Mucosa of descending colon (tissue), 3 donors: ENCODE results near the gene IFI27L1. TPM values are rescaled to one million over a fixed set of nuclear protein-coding genes. Genes with fewer than 3 reads are reported as not detected.

Experiments
- ATAC-seq: fragments of 200-7000 bp; cut with Tn5 transposase; one replicate; pipeline ENCODE4 v1.9.1; 2020; ENCODE audit warnings: mild to moderate bottlenecking, moderate library complexity
- DNase-seq, 3 donors: peaks; one replicate each; pipeline ENCODE4 v3.0.0-alpha.2; 2020
- H3K36me3 ChIP-seq: fragments of 200-600 bp; one replicate; pipeline ENCODE4 v1.8.0; 2021; ENCODE audit warnings: low read depth, mild to moderate bottlenecking
- H3K4me1 ChIP-seq: fragments of 200-600 bp; one replicate; pipeline ENCODE4 v1.8.0; 2021; ENCODE audit warnings: low read depth, mild to moderate bottlenecking
- H3K4me3 ChIP-seq: fragments of 200-600 bp; one replicate; pipeline ENCODE4 v1.8.0; 2021; ENCODE audit warnings: mild to moderate bottlenecking
- H3K9me3 ChIP-seq: fragments of 200-600 bp; one replicate; pipeline ENCODE4 v1.8.0; 2021; ENCODE audit warnings: mild to moderate bottlenecking
- CTCF ChIP-seq: fragments of 200-600 bp; IDR thresholded peaks from one replicate; pipeline ENCODE4 v1.8.0; 2022; ENCODE audit warnings: antibody characterized with exemption, mild to moderate bottlenecking
- intact Hi-C, 2 donors: fragments of 100-400 bp; cut with DNase I in 1 of 2; cut with micrococcal nuclease in 1 of 2; formaldehyde crosslinking; loops; one replicate each; pipeline versions ENCODE4 v1.11.0 to v1.11.1; 2022; cut with DNase I, micrococcal nuclease
- total RNA-seq, 3 donors: library from RNA; stranded (reverse); fragmentation: NEBNext Ultra II Directional in 2 of 3; extraction: Animal tissue kit (Norgen Biotek cat#: 25700) in 2 of 3; gene quantifications; one replicate each; pipeline versions ENCODE4 v1.2.1 to v1.2.4, GENCODE V29; 2021 to 2023
- donor health status: DM: no; HTN: no; CAD: no; lungs with moderate emphysema.
- donor health status: DM: no; HTN: no; CAD: no.
- donor health status: DM: no; HTN: yes; CAD: no.

IFI27L1 gene
- total RNA-seq, 3 donors from 2014 or later: 19.9 to 29.9 (median 20.6) TPM

GRCh38 chr14:94139421-94139820, 58.3 kb downstream of the IFI27L1 start:
- ATAC-seq (no peak), DNase-seq (no peak)
- H3K9me3 ChIP-seq: no peaks in the 10 kb centered on the region
- H3K4me3 ChIP-seq: no peak overlapping the region
- TF ChIP-seq CTCF: no peak
- H3K36me3 ChIP-seq: no peaks in the 10 kb centered on the region
- intact Hi-C loops: loop anchor here (5.0 to 10.0 kb wide), 2 partner anchors 102 to 105 kb away; no protein-coding TSS in a partner anchor
- no peaks in the 10 kb centered on the region for H3K4me1 ChIP-seq

- Histone ChIP-seq H3K36me3 (no peaks in the 10 kb centered on the region), H3K4me3 (no peak overlapping the region), H3K4me1 (no peaks in the 10 kb centered on the region), H3K9me3 (no peaks in the 10 kb centered on the region)
- intact Hi-C loops: no loop called here
- ATAC-seq: no peak
- no peak for DNase-seq
- TF ChIP-seq CTCF: no peak
Measured at GRCh38 chr14:94142247-94142646, 61.1 kb downstream of the IFI27L1 start.

- ATAC-seq (no peak), DNase-seq (no peak)
- Histone ChIP-seq H3K9me3 (no peaks in the 10 kb centered on the region), H3K36me3 (no peaks in the 10 kb centered on the region), H3K4me1 (no peaks in the 10 kb centered on the region), H3K4me3 (no peak overlapping the region)
- no peak for TF ChIP-seq CTCF
- intact Hi-C loops: no loop called here
Measured at GRCh38 chr14:94142836-94143235, 61.7 kb downstream of the IFI27L1 start.

- no peak for TF ChIP-seq CTCF
- intact Hi-C loops: no loop called here
- H3K36me3 ChIP-seq: no peaks in the 10 kb centered on the region
- no peaks in the 10 kb centered on the region for H3K9me3 ChIP-seq
- ATAC-seq: no peak
- H3K4me3 ChIP-seq: no peak overlapping the region
- no peaks in the 10 kb centered on the region for H3K4me1 ChIP-seq
- DNase-seq: no peak
Measured at GRCh38 chr14:94143239-94143638, 62.1 kb downstream of the IFI27L1 start.

- no peaks in the 10 kb centered on the region for H3K4me1 ChIP-seq
- no peak for ATAC-seq
- DNase-seq: no peak
- intact Hi-C loops: no loop called here
- no peak for TF ChIP-seq CTCF
- no peaks in the 10 kb centered on the region for H3K36me3 ChIP-seq
- no peak overlapping the region for H3K4me3 ChIP-seq
- no peaks in the 10 kb centered on the region for H3K9me3 ChIP-seq
Measured at GRCh38 chr14:94143711-94144110, 62.6 kb downstream of the IFI27L1 start.

GRCh38 chr14:94144765-94145164, 63.7 kb downstream of the IFI27L1 start:
- Histone ChIP-seq H3K4me1 (no peaks in the 10 kb centered on the region), H3K9me3 (no peaks in the 10 kb centered on the region), H3K36me3 (no peaks in the 10 kb centered on the region), H3K4me3 (no peak overlapping the region)
- no peak for TF ChIP-seq CTCF
- no peak for DNase-seq
- ATAC-seq: peak; percentile 17
- intact Hi-C loops: no loop called here
